Hepatic stellate cell (primary cell): ENCODE measurements around the gene FCRL6.

Experiments
- DNase-seq: peaks from one replicate; pipeline ENCODE4 v3.0.0; 2011; ENCODE audit warnings: low spot score

The FCRL6 gene

GRCh38 chr1:159835862-159836525, 33.8 kb downstream of the FCRL6 start:
- no peak for DNase-seq

DNA sequence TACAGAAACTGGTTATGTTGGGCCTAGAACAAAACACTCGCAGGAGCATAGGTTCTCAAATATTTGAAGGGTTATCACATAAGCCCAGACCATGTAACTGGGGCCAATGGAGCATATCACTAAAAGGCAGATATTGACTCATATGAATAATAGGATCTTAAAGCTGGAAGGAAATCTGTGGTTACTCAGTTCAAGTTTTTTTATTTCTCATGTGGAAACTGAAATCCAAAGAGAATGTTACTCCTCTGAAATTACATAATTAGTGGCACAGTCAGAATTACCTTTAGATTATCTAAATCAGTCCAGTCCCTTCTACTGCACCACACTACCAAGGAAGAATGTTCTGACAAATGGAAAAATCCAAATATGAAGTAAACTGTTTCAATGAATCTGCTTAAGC, 36.6 kb downstream of the FCRL6 start:
- DNase-seq: no peak

DNA sequence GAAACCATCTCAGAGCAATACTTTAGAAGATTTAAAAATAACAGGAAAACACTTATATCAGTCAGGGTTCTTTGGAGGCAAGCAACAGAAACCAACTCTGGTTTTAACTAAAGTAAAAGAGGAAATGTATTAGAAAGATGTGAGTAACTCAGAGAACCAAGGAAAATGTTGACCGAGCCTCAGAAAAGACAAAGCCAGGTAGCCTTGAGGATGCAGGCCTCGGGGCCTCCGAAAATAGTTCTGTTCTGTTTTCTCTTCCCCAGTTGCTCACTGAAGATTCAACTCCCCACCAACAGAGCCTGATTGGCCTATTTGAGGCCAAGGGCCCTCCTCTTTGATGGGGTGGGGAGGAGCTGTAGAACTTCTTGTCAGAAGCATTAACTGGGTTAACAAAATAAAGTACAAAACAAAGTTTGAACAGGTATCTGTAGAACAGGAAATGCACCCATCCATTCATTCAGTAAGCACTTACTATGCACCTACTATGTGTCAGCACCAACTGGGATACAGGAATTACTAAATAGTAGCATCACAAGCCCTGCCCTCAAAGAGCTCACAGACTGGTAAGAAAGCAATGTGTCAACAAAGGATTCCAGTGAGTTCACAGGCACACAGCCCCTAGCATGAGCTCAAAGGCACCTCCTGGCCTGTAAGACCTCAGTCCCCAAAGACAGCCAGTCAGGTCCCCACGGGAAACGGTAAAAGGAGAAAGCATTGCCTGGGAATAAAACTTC, 37.1 kb downstream of the FCRL6 start:
- no peak for DNase-seq

GRCh38 chr1:159841749-159842148, 39.6 kb downstream of the FCRL6 start:
- DNase-seq: no peak

DNA sequence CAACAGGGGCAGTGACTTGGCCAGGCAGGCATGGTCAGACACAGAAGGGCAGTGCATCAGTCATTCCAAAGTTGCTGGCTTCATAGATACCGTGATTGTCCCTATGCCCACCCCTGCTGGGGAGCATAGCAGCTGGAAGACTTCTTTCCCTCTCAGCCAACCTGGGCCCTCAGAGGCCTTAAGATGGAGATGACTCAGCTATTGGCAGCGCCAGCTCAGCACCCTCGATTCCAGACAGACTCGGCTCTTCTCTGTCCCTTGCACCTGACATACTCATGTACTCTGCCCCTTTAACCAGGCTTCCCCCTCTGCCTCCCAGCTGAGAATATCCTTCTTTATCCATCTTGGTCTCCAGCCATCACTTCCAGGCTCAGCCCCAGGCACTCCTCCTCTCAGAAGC, 41.3 kb downstream of the FCRL6 start:
- DNase-seq: no peak

DNA sequence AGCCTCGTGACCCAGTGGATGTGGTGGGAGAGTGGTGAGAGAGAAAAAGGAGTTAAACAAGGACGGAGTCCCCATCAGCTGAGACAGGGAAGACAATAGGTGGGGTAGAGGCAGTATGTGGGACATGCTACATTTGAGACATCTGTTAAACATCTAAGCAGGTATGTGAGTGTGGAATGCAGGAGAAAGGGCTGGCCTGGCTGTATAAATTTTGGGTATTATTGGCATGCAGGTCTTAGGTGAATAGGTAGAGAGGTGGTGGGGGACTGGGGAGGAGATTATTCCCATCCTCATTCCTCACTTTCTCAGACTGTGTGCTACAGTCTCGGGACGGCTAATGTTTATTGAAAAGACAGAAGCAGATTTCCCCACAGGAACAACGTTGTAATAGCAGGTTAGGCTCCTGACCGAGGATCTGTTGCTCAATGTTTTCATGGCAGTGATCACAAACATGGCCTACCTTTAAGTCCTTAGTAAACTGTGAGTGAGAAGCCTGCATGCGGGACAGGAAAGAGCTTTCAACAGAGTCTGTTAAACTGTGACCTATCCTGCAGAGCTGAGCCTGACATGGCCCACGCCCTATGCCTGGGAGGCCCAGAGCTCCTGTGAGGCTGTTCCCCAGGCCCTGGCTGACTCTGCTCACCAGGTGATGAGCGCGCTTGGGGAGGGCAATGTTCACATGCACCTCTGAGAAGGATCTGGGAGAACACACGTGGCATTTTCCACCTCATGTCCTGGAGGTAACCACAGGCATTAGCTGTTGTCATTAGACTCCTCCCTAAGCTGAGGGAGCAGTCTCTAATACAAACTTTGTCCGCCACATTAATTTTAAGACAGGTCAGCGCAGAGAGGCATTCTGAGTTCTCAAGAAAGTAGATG, 43.8 kb downstream of the FCRL6 start:
- DNase-seq: no peak

GRCh38 chr1:159847231-159847630, 45.1 kb downstream of the FCRL6 start:
- DNase-seq: no peak

DNA sequence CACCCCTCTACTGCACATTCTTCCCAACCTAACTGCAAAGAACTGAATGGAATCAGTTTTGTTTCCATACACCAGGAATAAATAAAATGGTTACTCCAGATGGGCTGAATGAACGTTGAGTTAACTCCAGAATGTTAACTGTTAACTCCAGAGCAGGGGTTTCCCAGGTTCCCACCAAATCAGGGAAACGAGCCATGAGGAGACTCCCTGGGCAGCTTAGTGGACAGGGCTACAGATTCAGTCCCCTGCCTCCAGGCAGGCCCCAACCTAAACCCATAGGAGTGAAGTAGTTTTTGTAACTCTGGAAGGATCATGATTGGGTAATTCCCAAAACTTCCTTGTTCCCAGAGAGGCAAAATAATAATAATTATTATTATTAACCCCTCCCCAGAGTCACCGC, 46.2 kb downstream of the FCRL6 start:
- no peak for DNase-seq

GRCh38 chr1:159849626-159850366, 47.6 kb downstream of the FCRL6 start:
- no peak for DNase-seq

GRCh38 chr1:159851407-159851806, 49.2 kb downstream of the FCRL6 start:
- DNase-seq: no peak

GRCh38 chr1:159853417-159854115, 51.4 kb downstream of the FCRL6 start:
- DNase-seq: no peak

GRCh38 chr1:159854116-159854692, 52.0 kb downstream of the FCRL6 start:
- DNase-seq: peak; percentile 48

DNA sequence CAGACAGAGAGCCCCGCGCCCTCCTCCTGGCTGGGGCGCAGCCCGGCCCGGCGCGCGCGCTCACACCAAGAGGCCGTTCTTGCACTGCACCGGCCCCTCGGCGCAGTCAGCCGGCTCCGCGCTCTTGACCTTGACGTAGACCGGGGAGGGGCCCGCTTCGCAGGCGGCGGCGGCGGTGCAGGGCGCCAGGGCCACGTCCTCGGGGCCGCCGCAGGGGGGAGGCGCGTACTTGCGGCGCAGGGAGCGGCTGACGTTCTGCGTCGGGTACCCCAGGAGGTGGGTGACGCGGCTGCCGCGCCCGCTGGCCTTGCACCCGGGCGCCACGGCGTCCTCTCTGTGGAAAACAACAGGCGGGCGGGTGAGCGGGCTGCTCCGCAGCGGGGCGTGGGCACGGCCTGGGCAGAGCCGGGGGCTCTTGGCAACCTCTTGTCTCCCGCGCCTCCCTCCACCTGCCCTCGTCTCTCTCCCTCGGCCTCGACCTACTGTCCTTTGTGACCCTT, 52.6 kb downstream of the FCRL6 start:
- DNase-seq: peak; percentile 76

- no peak for DNase-seq
Measured at GRCh38 chr1:159855709-159856108, 53.5 kb downstream of the FCRL6 start.

DNA sequence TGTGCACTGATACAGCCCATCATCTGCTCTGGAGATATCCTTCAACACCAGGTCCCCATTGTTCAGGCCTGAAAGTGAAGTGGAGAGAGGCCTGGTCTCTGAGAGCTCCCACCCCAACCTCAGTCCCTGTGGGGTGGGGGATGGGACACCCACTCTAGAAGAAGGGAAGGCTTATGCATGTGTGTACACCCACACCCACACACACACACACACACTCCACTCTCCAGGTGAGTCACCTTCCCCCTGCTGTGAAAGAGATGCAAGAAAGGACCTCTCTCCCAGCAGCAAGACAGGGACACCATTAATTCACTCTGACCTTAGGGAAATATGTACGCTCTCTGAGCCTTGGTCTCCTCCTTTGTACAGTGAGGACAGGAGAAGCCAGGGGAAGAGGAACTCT, 54.4 kb downstream of the FCRL6 start:
- DNase-seq: no peak

- DNase-seq: no peak
Measured at GRCh38 chr1:159857889-159858288, 55.7 kb downstream of the FCRL6 start.

GRCh38 chr1:159859767-159860322, 57.7 kb downstream of the FCRL6 start:
- no peak for DNase-seq

- no peak for DNase-seq
Measured at GRCh38 chr1:159860456-159860855, 58.3 kb downstream of the FCRL6 start.

DNA sequence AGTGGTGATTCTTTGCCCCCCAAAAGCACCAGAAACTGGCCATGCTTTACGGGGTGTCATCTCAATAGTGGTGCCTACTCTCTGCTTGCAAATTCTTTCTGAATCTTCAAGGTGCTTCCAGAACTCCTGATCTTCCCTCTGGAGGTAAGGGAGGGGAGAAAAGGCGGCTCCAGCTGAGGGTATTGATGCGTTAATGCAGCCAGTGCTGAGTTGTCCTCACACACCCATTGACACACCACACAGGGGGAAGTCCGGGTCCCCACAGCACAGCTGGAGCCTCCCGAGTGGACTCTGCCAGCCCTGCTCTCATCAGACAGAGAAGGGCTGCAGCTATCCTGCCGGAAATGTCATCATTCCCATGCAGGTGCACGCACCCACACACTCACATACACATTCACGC, 59.1 kb downstream of the FCRL6 start:
- DNase-seq: no peak

DNA sequence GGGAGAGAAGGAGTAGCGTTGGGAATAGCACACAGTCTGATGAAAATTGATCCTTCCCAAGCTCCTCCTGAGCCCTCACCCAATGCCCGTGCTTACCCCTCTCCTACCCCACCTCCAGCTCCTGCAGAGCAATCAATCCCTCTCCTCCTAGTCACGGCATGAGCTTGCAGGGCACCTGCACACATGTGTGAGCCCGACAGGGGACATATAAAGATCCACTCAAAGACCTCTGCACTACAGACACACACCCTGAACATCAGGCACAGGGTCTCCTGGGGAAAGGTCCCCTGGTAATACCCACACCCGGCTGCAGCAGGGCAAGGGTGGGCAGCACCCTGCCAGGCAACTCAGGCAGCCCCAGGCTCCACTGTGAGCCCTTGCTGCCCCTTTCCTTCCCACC, 59.9 kb downstream of the FCRL6 start:
- DNase-seq: no peak

- no peak for DNase-seq
Measured at GRCh38 chr1:159862557-159862956, 60.4 kb downstream of the FCRL6 start, which contains the start of gene VSIG8. Gene VSIG8 (minus strand): TSS chr1:159862657. CDS start chr1:159862521, 136 bp downstream.
